PC-9 (cell line): Measurements from ENCODE around the gene AVL9.

Experiments used
- EZH2 ChIP-seq: fragments of 200-600 bp; sonication (generic); IDR thresholded peaks from 2 replicates; pipeline ENCODE4 v1.8.0; 2017; ENCODE audit warnings: antibody characterized with exemption, low read depth
- TF ChIP-seq, protein P1 (sequence below): fragments of 200-600 bp; sonication (generic); conservative IDR thresholded peaks from 2 replicates; pipeline ENCODE4 v1.6.1; 2017; ENCODE audit warnings: mixed run types, antibody characterized with exemption, mild to moderate bottlenecking, moderate library complexity

DNA sequence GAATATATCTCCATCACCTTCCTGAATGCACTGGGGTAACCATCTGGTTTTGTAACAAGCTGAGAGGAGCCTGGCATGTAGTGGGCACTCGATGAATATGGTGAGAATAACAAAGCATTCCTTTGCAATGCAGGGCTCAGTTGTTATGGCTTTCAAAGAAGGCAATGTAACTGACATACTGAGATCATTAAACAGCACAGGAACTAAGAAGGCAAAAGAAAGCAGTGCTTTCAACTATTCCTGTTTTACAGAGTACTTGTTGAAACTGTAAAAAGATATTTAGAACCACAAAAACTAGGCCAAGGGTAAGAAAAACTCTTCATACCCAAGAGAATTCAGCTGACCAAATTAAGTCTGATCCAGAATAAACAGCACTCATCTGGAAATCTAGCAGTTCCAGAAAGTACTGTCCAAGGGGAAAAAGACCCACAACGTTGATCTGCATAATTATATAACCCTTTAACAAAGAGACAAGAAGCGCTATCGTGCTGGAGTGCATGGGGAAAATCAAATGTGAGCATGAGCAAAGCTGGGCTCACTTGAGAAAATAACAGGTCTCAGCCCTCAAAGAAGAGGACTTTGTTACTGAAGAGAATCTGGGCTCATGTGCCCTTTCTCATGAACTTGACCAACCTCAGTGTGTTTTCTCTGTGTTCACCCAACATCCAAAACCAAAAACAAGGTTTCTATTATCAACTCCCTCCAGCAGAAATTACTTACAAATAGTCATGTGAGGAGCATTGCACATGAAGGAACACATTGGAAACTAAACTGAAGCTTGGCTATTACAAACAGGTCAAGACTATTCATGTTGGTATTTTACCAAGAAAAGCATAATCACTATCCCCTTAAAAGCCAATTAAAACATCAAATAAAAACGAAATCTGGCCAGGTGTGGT is 116.2 kb downstream of the AVL9 start:
- TF ChIP-seq, protein P1, sequence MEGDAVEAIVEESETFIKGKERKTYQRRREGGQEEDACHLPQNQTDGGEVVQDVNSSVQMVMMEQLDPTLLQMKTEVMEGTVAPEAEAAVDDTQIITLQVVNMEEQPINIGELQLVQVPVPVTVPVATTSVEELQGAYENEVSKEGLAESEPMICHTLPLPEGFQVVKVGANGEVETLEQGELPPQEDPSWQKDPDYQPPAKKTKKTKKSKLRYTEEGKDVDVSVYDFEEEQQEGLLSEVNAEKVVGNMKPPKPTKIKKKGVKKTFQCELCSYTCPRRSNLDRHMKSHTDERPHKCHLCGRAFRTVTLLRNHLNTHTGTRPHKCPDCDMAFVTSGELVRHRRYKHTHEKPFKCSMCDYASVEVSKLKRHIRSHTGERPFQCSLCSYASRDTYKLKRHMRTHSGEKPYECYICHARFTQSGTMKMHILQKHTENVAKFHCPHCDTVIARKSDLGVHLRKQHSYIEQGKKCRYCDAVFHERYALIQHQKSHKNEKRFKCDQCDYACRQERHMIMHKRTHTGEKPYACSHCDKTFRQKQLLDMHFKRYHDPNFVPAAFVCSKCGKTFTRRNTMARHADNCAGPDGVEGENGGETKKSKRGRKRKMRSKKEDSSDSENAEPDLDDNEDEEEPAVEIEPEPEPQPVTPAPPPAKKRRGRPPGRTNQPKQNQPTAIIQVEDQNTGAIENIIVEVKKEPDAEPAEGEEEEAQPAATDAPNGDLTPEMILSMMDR: no peak
- TF ChIP-seq EZH2: no peak
